Brain microvascular endothelial cell (primary cell): ENCODE measurements around the gene SLAIN2.
A peak's percentile ranks its signal among the peaks of the same experiment; 100 is the strongest.

Experiments
- DNase-seq: peaks from one replicate; pipeline ENCODE4 v3.0.0-alpha.2; 2020
- H3K27ac ChIP-seq: fragments of 250-450 bp; sonication (Bioruptor Pico); 2 replicates; pipeline ENCODE4 v1.5.1; 2020; ENCODE audit warnings: mild to moderate bottlenecking, moderate library complexity
- H3K27me3 ChIP-seq: fragments of 250-450 bp; sonication (Bioruptor Pico); replicated peaks from 2 replicates; pipeline ENCODE4 v1.5.1; 2020; ENCODE audit warnings: mild to moderate bottlenecking
- H3K36me3 ChIP-seq: fragments of 250-450 bp; sonication (Bioruptor Pico); replicated peaks from 2 replicates; pipeline ENCODE4 v1.5.1; 2020; ENCODE audit warnings: mild to moderate bottlenecking
- H3K4me3 ChIP-seq: 2 replicates; pipeline ENCODE4 v1.5.1; 2011; ENCODE audit warnings: low read depth, mild to moderate bottlenecking, control low read depth, low read length, moderate library complexity
- in situ Hi-C: cut with HindIII; loops from 2 replicates; pipeline ENCODE4 v1.10.0; 2017; ENCODE audit warnings: low sequenced_read_pairs, low pct_ligation_motif_present
- TF ChIP-seq, protein P1 (sequence below): IDR thresholded peaks from 2 replicates; pipeline ENCODE4 v1.5.1; 2011; ENCODE audit warnings: low read depth, mild to moderate bottlenecking, moderate library complexity, low read length, control low read depth, inconsistent platforms; ENCODE audit errors: missing control alignments

SLAIN2 gene

GRCh38 chr4:48336146-48336870, 5.0 kb upstream of the SLAIN2 start:
- Histone ChIP-seq H3K27ac (no peak overlapping the region), H3K27me3 (no peaks in the 10 kb centered on the region), H3K4me3 (no peak overlapping the region), H3K36me3 (no peaks in the 10 kb centered on the region)
- in situ Hi-C loops: no loop called here
- DNase-seq: no peak
- TF ChIP-seq, protein P1, sequence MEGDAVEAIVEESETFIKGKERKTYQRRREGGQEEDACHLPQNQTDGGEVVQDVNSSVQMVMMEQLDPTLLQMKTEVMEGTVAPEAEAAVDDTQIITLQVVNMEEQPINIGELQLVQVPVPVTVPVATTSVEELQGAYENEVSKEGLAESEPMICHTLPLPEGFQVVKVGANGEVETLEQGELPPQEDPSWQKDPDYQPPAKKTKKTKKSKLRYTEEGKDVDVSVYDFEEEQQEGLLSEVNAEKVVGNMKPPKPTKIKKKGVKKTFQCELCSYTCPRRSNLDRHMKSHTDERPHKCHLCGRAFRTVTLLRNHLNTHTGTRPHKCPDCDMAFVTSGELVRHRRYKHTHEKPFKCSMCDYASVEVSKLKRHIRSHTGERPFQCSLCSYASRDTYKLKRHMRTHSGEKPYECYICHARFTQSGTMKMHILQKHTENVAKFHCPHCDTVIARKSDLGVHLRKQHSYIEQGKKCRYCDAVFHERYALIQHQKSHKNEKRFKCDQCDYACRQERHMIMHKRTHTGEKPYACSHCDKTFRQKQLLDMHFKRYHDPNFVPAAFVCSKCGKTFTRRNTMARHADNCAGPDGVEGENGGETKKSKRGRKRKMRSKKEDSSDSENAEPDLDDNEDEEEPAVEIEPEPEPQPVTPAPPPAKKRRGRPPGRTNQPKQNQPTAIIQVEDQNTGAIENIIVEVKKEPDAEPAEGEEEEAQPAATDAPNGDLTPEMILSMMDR: no peak

- no peak overlapping the region for H3K4me3 ChIP-seq
- no peak for DNase-seq
- TF ChIP-seq, protein P1: no peak
- H3K36me3 ChIP-seq: no peaks in the 10 kb centered on the region
- H3K27ac ChIP-seq: no peak overlapping the region
- H3K27me3 ChIP-seq: no peaks in the 10 kb centered on the region
- in situ Hi-C loops: no loop called here
Observed at GRCh38 chr4:48337731-48338130, 3.6 kb upstream of the SLAIN2 start.

- DNase-seq: no peak
- Histone ChIP-seq H3K36me3 (no peaks in the 10 kb centered on the region), H3K4me3 (no peak overlapping the region), H3K27me3 (no peaks in the 10 kb centered on the region), H3K27ac (no peak overlapping the region)
- in situ Hi-C loops: no loop called here
- TF ChIP-seq, protein P1: no peak
Observed at GRCh38 chr4:48339642-48340041, 1.7 kb upstream of the SLAIN2 start.

DNA sequence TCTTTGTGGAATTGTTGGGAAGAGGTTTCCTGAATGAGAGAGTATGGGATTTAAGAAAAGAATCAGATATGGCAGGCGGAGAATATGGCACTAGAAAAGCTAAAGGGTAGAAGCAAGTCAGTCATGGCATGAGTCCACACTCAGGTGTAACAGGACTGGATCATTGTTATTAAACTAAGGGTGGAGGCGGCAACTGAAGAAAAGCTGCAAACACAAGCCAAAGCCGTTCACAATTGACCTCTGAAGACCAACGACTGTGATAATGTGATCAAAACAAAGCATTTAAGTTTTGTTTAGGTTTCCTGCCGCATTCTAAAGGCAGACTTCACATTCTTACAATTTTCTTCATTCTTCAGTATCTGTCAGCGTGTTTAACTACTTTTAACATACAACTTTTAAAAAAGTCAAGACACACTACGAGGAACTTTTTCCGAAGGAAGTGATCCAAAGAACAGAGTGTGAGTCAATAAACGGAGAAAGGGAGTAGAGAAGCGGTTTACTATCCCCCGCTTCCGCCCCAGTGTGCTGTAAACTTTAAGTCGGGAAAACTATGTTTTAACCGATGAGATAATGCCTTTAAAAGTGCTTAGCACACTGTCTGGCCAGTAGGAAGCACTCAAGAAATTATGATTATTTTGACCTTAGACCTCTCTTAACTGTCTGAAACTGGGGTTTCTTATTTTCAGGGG, 909 bp upstream of the SLAIN2 start:
- Histone ChIP-seq H3K4me3 (peak overlapping the region; percentile 59), H3K36me3 (no peaks in the 10 kb centered on the region), H3K27me3 (no peaks in the 10 kb centered on the region), H3K27ac (peak overlapping the region; percentile 92)
- DNase-seq: peak; percentile 59
- in situ Hi-C loops: no loop called here
- TF ChIP-seq, protein P1: no peak

GRCh38 chr4:48341776-48342605, 662 bp downstream of the SLAIN2 start:
- Histone ChIP-seq H3K4me3 (peak overlapping the region; percentile 93), H3K27me3 (no peaks in the 10 kb centered on the region), H3K36me3 (no peaks in the 10 kb centered on the region), H3K27ac (peak overlapping the region; percentile 83)
- TF ChIP-seq, protein P1: no peak
- in situ Hi-C loops: no loop called here
- no peak for DNase-seq
